Esophagus squamous epithelium (tissue), 5 donors: Measurements from ENCODE around the gene CXCR5. TPM values are rescaled to one million over a fixed set of nuclear protein-coding genes. Genes with fewer than 3 reads are reported as not detected.

Experiments used
- DNase-seq: peaks from one replicate; lab custom pipeline; 2025; lab: John Stamatoyannopoulos, UW
- H3K27ac ChIP-seq, 4 donors: fragments of 200-600 bp; sonication (generic); one replicate each; pipeline ENCODE4 v1.5.1; 2016 to 2019; ENCODE audit warnings: mild to moderate bottlenecking in 1 of 4
- H3K27me3 ChIP-seq, 4 donors: fragments of 200-600 bp; sonication (generic); 1 replicate in 3 of 4; 2 replicates in 1 of 4; pipeline versions ENCODE4 v1.5.1 to v1.6.0; 2017 to 2021; ENCODE audit warnings: antibody characterized with exemption in 1 of 4
- H3K36me3 ChIP-seq, 3 donors: fragments of 200-600 bp; sonication (generic); one replicate each; pipeline ENCODE4 v1.5.1; 2016 to 2019
- H3K4me1 ChIP-seq, 3 donors: fragments of 200-600 bp; sonication (generic); one replicate each; pipeline ENCODE4 v1.5.1; 2017 to 2019
- H3K4me3 ChIP-seq, 4 donors: fragments of 200-600 bp; sonication (generic); 1 replicate in 3 of 4; 2 replicates in 1 of 4; pipeline ENCODE4 v1.5.1; 2016 to 2019; ENCODE audit warnings: mild to moderate bottlenecking in 2 of 4, moderate library complexity in 1 of 4
- H3K9me3 ChIP-seq, 3 donors: fragments of 200-600 bp; sonication (generic); one replicate each; pipeline ENCODE4 v1.5.1; 2016 to 2019
- POLR2A ChIP-seq, 4 donors: fragments of 450-650 bp; IDR thresholded peaks; one replicate each; pipeline ENCODE4 v1.6.1; 2017; ENCODE audit warnings: antibody characterized with exemption in 4 of 4, mild to moderate bottlenecking in 4 of 4, moderate library complexity in 3 of 4
- WGBS, 2 donors: methylation state at CpG; one replicate each; pipeline ENCODE4 v1.1.5; 2018; 5-methylcytosine and 5-hydroxymethylcytosine counted together
- intact Hi-C: fragments of 100-400 bp; cut with DNase I; formaldehyde crosslinking; loops from one replicate; pipeline ENCODE4 v1.15.0; 2022
- total RNA-seq, 4 donors: library from RNA; depleted of rRNA; stranded (reverse); fragments of >200 nt; gene quantifications; one replicate each; pipeline ENCODE4 v1.1.0, GENCODE V29; 2016
- TF ChIP-seq, protein P1 (sequence below), 6 experiments: fragments of 450-650 bp in 4 of 6; fragments of 200-600 bp in 2 of 6; sonication (generic) in 2 of 6; IDR thresholded peaks; one replicate each; pipeline ENCODE4 v1.5.1; 2016 to 2019; ENCODE audit warnings: antibody characterized with exemption in 6 of 6, mild to moderate bottlenecking in 4 of 6, moderate library complexity in 4 of 6
- donor health status: DM: yes; HTN: yes; CAD: no.

The CXCR5 gene
- total RNA-seq, 4 donors from 2014 or later, result 0.06 TPM; not detected in 3

DNA sequence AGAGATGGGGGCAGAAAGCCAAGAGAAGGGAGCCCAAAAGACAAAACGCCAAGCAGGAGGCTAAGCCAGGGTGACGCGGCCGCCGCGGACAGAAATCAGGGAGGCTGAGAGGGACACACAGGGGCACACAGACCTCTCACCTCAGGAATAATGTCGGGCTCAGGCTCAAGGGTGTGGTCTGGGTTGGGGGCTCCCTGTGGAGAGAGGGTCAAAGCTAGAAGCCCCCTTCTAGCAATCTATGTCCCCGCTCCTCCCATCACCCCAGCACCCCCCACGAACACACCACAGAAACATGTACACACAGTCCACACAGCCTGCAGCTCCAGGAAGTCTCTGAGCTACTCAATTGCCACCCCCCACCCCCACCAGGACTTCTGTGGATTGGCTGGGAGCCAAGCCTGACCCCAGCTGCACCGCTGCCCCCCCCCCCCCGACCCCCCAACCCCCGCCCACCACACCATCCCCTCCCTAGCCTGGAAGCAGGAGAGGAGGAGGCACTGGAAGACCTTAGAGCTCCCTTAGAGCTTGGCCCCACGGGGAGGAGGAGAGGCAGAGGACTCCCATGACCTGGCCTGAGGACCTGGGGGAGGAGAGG is 35.1 kb downstream of the CXCR5 start:
- H3K9me3 ChIP-seq, result no peaks in the 10 kb centered on the region
- peaks cover 95 to 100% (median 99%) of the 10 kb centered on the region in 3 donors for H3K4me1 ChIP-seq
- H3K36me3 ChIP-seq, result no peaks in the 10 kb centered on the region
- no peaks in the 10 kb centered on the region for H3K27me3 ChIP-seq
- peak overlapping the region; percentile 95 to 100 (median 98) for H3K27ac ChIP-seq
- TF ChIP-seq, protein P1, sequence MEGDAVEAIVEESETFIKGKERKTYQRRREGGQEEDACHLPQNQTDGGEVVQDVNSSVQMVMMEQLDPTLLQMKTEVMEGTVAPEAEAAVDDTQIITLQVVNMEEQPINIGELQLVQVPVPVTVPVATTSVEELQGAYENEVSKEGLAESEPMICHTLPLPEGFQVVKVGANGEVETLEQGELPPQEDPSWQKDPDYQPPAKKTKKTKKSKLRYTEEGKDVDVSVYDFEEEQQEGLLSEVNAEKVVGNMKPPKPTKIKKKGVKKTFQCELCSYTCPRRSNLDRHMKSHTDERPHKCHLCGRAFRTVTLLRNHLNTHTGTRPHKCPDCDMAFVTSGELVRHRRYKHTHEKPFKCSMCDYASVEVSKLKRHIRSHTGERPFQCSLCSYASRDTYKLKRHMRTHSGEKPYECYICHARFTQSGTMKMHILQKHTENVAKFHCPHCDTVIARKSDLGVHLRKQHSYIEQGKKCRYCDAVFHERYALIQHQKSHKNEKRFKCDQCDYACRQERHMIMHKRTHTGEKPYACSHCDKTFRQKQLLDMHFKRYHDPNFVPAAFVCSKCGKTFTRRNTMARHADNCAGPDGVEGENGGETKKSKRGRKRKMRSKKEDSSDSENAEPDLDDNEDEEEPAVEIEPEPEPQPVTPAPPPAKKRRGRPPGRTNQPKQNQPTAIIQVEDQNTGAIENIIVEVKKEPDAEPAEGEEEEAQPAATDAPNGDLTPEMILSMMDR (IDR thresholded peaks at IDR 0.05), result no peak
- no peak for TF ChIP-seq POLR2A (IDR thresholded peaks at IDR 0.05)
- no peak for DNase-seq
- intact Hi-C loops, result no loop called here
- H3K4me3 ChIP-seq, result peak overlapping the region in 3 of 4 donors; percentile 29 to 92 (median 78)
- 2% methylated on average over 9 of the region's 13 CpGs; no CpG with 5 or more reads in 1 of the 2 donors for whole genome bisulfite sequencing, 2 donors

DNA sequence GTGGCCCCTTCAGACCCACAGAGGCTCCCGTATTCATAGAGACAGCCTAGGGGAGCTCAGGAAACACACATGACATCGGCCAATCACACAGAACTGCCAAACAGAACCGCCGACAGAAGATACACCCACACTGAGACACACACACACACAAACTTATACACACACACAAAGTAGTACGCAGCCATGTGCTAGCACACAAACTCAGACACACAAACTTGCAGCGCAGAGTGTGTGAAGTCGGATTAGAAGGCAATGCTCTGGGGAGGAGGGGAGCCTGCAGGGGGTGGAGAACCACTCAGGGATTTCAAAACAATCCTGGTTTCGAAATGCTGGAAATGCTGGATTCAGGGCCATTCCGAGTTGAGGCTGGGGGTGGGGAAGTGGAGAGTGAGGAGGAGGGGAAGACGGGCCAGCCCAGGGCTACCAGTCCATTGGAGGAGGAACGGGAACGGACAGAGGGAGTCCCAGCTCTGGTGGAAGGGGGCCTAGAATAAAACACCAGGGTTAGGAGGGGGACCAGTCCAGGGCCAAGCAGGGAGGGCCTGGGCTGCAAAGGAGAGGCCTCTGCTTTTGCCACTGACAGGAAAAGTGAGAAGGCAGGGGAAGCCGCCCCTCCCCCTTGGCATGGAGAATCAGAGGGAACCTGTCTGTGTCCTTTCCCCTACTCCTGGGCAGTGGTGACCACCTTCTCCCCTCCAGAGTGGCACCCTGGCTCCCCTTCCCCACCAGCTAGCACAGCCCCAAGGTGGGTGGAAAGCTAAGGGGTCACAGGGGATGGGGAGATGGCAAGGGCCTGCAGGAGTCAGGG is 37.6 kb downstream of the CXCR5 start:
- peak overlapping the region; percentile 95 to 100 (median 98) for H3K27ac ChIP-seq
- no peaks in the 10 kb centered on the region for H3K27me3 ChIP-seq
- TF ChIP-seq POLR2A (IDR thresholded peaks at IDR 0.05), result no peak
- TF ChIP-seq, protein P1 (IDR thresholded peaks at IDR 0.05), result peak in 1 of 6 experiments; percentile 3
- DNase-seq, result no peak
- intact Hi-C loops, result no loop called here
- peaks cover 75 to 88% (median 84%) of the 10 kb centered on the region in 3 donors for H3K4me1 ChIP-seq
- H3K9me3 ChIP-seq, result no peaks in the 10 kb centered on the region
- 4 to 10% methylated on average over 11 to 13 of the region's 13 CpGs for WGBS, 2 donors
- peak overlapping the region; percentile 78 to 92 (median 90) for H3K4me3 ChIP-seq
- H3K36me3 ChIP-seq, result no peaks in the 10 kb centered on the region

DNA sequence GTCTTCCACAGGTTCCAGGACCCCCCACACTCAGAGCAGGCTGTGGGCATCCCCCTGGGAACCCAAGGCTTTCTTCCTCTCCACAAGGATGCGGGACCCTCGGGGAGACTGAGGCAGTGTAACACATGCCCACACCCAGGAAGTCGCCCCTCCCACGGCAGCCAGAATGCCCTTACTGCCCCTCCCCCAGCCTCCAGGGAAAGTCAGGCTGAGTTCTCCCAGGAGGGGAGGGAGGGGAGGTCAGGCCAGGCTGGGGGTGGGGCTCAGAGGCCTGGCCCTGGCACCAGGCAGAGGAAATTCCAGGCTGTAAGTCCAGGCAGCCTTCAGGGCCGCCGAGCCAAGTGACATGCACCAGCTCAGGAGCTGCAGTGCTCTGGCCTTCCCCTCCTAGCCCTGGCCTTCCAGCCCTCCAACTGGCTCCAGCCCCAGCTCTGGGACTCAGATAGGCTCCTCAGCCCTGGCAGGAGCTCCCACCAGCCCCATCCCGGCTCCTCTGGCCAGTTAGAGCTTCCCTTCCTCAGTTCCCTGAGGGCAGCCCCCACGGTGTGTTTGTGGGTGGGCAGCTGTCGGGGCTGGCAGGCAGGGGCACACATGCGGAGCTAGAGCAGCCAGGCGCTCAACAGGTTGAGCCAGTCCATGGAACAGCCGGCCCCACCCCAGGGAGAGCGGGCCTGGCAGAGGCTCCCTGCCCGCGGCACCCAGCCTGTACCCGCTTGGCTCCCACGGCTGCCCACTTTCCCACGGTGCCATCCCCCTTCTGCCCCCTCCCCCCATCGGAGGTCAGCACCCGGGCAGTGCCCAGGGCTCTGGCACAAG is 38.4 kb downstream of the CXCR5 start:
- H3K27me3 ChIP-seq, result no peaks in the 10 kb centered on the region
- peaks cover 75 to 88% (median 84%) of the 10 kb centered on the region in 3 donors for H3K4me1 ChIP-seq
- no peak for DNase-seq
- WGBS, 2 donors, result 0% methylated on average over 2 of the region's 20 CpGs; no CpG with 5 or more reads in 1 of the 2 donors
- H3K4me3 ChIP-seq, result peak overlapping the region; percentile 78 to 92 (median 90)
- intact Hi-C loops, result no loop called here
- TF ChIP-seq POLR2A (IDR thresholded peaks at IDR 0.05), result peak in 2 of 4 donors; percentile 37 to 64
- TF ChIP-seq, protein P1 (IDR thresholded peaks at IDR 0.05), result no peak
- H3K27ac ChIP-seq, result peak overlapping the region; percentile 95 to 100 (median 98)
- no peaks in the 10 kb centered on the region for H3K9me3 ChIP-seq
- H3K36me3 ChIP-seq, result no peaks in the 10 kb centered on the region

DNA sequence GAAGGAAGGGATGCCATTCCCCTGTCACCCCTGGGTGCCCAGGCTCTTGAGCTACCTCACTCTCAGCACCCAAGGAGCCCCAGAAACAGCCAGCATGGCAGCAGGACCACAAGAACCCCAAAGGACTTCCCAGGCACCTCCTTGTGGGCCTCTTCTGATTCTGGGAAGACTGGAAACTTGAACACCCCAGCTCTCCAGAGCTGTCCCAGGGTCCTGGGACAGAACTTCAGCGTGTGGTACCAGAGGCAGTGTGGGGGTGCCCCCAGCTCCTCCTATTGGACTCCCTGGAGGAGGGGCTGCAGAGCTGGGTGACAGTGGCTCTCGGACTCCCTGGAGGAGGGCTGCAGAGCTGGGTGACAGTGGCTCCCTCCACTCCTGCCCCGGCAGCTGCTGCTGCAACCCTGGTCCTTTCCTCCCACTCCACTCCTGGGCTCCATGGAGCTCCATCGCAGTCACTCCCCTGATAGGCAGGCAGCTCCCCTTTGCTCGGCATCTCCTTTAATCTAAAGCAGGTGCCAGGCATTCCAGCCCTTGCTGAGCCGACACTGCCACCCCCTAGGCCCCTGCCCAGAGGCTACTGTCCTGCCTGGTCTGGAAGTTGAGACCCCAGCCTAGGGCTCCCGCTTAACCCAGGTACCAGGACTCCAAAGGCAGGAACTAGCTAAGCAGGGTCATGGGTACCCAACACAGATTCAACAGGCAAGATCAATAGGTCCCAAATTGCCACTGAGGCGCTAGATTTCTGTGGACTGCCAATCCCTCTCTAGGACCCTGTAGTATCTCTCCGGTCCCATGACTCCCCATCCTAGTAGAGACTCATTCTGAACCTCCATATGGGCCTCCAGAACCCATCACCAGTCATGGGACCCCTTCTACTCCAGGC is 39.3 kb downstream of the CXCR5 start:
- Histone ChIP-seq H3K27me3 (no peaks in the 10 kb centered on the region), H3K27ac (peak overlapping the region; percentile 95 to 100 (median 98)), H3K9me3 (no peaks in the 10 kb centered on the region), H3K4me3 (peak overlapping the region; percentile 78 to 92 (median 90)), H3K36me3 (no peaks in the 10 kb centered on the region), H3K4me1 (peaks cover 74 to 88% (median 83%) of the 10 kb centered on the region in 3 donors)
- TF ChIP-seq POLR2A (IDR thresholded peaks at IDR 0.05), result no peak
- TF ChIP-seq, protein P1 (IDR thresholded peaks at IDR 0.05), result no peak
- DNase-seq, result no peak
- intact Hi-C loops, result no loop called here
- 30 to 31% methylated on average over 3 to 8 of the region's 9 CpGs for WGBS, 2 donors
